GM23248 (cell line): ENCODE results near the gene ERH.

Experiments
- EZH2 ChIP-seq: fragments of 200-600 bp; sonication (generic); IDR thresholded peaks from 2 replicates; pipeline ENCODE4 v1.6.1; 2018; ENCODE audit warnings: antibody characterized with exemption, mild to moderate bottlenecking; ENCODE audit not compliant: insufficient read depth, poor library complexity, severe bottlenecking
- EZH2phosphoT487 ChIP-seq: fragments of 200-600 bp; sonication (generic); IDR thresholded peaks from 2 replicates; pipeline ENCODE4 v1.6.1; 2018; ENCODE audit warnings: antibody characterized with exemption, moderate library complexity, mild to moderate bottlenecking, low read depth; ENCODE audit not compliant: insufficient read depth

DNA sequence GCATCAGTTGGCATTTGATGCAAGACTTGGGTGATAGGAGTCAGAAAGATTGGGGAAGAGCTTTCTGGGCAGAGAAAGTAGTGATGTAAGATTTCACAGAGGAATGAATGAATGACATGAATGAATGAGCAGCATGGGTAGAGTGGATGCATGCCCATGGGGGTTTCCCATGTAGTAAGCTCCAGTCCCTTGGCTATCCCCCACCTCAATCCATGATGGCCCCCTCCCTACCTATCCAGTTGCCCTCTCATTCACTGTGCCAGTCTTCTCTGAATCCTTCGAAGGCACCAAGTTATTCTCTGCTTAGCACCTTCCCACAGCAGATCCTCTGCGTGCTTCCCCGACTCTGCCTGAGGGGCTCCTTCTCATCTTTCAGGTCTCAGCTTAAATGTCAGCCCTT is 32.0 kb downstream of the ERH start:
- TF ChIP-seq EZH2 (no peak), EZH2phosphoT487 (no peak)
